ENCODE results near the gene NUMB.

DNA sequence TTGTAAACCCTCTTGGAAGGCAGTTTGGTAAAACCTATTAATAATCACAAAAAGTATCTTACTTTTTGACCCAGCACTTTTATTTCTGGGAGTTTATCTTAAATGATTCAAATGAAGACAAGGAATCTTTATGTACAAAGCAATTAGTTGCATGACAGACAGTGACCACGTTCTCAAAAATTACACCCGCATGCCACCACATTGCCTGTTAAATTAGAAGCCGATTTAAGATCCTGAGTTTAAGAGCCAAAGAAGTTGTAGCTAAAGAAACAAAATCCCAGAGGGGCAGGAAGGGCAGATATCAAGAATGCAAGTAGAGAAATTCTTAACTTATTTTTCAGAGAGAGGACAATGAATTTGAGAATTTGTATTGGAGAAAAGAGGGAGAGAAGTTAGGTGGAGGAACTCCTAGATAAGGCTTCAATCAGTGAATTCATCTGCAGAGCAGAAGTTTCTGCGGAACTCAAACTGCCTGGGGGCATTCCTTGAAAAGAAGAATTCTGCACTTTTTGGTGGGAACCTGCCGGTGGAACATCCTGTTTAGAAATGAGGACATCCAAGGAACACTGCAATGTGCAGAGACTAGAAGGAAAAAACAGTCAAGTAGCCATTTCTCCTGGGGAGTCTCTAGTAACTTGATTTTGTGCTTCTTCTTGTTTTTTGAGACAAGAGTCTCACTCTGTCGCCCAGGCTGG lies 31.3 kb upstream of the NUMB start:
- TF ChIP-seq CTCF (IDR thresholded peaks at IDR 0.05; ENCODE audit: borderline replicate concordance, extremely low read depth, low read length, poor library complexity, severe bottlenecking) (no peak), EZH2 (IDR thresholded peaks at IDR 0.05; ENCODE audit: borderline replicate concordance, low read depth, low read length, severe bottlenecking) (no peak)
